ENCODE data around the gene HSFX1.
"Not testable (repeated sequence)": the region's sequence is repeated elsewhere in the genome, so short reads cannot be mapped to it uniquely, and the experiment has no call there.

The HSFX1 gene

GRCh38 chrX:149773768-149774167, at the start of gene HSFX1:
Gene HSFX1, plus strand, starts transcription at chrX:149774068. Its CDS starts 614 bp downstream, at chrX:149774682.
- DNase-seq: not testable (repeated sequence)

DNA sequence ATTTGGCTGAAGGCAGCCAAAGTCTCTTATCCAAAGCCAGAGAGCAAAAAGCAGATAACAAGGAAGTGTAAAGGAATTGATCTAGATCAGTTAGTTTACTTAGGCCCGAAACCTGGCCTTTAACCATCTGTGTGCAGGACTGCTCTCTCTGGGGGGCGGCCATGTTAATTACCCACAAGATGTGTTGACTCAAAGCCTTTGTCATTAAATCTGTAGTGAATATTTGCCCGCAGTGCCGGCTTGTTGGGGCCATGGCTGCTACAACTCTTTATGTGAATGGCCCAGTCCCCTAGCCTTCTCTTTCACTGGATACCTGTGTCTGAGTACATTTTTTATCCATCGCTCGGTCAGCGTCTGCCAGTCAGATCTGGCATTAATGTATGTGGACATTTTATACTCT, 46.6 kb upstream of the HSFX1 start:
- not testable (repeated sequence) for DNase-seq

DNA sequence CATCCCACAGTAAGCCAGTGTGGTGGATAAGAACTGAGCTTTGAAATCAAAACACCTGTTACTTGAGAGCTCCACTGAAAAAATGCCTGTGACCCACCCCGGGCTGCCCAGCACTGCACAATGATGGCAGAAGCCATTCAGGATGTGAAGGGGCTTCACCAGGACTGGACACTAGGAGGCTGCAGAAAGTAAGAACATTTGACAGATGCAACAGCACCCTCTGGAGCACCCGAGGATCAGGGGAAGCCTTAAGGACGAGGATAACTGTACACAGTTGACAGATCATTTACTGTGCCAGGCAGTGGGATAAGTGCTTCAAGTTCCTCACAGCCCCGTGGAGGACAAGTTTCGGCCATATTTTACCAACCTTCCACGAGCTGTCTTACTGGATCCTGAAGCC, 31.6 kb upstream of the HSFX1 start:
- DNase-seq: not testable (repeated sequence)

- not testable (repeated sequence) for DNase-seq
Observed at GRCh38 chrX:149746390-149747007, 27.4 kb upstream of the HSFX1 start.

DNA sequence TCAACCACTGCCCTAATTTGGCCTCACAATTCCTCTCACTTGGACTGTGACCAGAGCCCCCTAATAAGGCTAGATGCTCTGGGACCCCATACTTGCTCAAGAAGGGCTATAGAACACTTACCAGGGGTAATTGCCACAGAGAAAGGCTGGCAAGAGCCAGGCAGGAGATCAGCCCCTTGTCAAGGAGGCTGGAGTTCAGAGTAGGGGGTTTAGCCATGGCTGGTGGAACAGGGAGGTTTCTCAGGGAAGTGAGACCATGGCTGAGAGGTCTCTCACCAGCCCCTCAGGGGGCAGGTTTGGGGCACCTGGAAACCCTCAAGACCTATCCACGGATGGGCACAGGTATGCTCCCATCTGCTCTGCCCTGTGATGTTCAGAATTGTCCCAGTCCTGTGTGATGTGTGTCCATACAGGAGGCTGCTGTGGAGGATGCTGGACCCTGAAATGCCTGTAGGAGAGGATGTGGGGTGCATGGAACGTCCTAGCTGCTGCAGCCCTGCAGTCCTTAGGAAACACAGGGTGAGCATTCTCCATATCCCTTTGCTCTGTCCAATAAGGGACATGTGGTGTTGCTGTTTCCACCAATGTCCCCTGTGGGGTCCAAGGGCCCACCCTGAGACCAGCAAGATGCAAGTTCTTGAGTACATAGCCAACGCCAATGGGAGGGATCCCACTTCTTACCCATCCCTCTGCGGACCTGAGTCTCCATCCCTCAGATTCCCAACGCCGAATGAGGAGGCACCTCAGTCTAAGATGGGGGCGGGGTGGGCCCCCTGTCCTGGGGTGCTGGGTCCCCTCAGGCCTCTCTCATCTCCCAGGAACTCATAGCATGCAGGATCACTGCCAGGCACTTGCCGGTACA, 16.4 kb upstream of the HSFX1 start:
- no peak for DNase-seq

DNA sequence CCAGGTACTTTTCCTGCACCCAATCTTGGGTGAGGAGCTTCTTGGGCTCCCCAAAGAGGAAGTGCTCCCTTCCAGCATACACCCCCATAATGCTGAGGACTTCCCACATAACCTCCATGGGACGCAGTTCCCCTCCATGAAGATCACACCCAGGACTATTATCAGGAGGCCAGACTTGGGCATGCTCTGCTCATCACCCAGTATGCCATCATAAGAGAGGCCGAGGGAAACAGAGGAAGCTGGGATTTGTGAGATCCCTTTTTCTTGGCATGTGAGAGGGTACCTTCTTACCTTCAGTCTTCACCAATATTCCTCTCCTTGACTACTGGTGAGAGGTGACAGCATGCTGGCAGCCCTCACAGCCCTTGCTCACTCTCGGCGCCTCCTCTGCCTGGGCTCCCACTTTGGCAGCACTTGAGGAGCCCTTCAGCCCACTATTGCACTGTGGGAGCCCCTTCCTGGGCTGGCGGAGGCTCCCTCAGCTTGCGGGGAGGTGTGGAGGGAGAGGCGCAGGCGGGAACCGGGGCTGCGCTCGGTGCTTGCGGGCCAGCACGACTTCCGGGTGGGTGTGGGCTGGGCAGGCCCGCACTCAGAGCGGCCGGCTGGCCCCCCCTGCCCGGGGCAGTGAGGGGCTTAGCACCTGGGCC, 15.7 kb upstream of the HSFX1 start:
- DNase-seq: no peak

DNA sequence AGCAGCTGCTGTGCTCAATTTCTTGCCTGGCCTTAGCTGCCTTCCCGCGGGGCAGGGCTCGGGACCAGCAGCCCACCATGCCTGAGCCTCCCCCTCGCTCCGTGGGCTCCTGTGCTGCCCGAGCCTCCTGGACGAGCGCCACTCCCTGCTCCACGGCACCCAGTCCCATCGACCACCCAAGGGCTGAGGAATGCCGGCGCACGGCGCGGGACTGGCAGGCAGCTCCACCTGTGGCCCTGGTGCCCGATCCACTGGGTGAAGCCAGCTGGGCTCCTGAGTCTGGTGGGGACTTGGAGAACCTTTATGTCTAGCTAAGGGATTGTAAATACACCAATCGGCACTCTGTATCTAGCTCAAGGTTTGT, 15.2 kb upstream of the HSFX1 start:
- DNase-seq: not testable (repeated sequence)

DNA sequence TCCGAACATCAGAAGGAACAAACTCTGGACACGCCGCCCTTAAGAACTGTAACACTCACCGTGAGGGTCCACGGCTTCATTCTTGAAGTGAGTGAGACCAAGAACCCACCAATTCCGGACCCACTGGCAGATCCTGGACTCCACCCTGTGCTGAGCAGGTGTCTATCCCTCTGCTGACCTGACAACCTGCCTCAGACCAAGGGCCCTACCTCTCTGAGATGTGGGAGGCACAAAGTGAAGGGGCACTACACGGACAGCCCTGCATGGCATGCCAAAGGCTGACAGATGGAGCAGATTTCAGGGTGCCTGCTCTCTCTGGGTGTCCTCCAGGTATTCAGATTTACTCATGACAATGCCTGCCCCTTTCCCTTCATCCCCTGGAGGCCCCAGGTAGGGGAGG, 14.0 kb upstream of the HSFX1 start:
- no peak for DNase-seq

- DNase-seq: no peak
Observed at GRCh38 chrX:149760965-149761364, 12.9 kb upstream of the HSFX1 start.

DNA sequence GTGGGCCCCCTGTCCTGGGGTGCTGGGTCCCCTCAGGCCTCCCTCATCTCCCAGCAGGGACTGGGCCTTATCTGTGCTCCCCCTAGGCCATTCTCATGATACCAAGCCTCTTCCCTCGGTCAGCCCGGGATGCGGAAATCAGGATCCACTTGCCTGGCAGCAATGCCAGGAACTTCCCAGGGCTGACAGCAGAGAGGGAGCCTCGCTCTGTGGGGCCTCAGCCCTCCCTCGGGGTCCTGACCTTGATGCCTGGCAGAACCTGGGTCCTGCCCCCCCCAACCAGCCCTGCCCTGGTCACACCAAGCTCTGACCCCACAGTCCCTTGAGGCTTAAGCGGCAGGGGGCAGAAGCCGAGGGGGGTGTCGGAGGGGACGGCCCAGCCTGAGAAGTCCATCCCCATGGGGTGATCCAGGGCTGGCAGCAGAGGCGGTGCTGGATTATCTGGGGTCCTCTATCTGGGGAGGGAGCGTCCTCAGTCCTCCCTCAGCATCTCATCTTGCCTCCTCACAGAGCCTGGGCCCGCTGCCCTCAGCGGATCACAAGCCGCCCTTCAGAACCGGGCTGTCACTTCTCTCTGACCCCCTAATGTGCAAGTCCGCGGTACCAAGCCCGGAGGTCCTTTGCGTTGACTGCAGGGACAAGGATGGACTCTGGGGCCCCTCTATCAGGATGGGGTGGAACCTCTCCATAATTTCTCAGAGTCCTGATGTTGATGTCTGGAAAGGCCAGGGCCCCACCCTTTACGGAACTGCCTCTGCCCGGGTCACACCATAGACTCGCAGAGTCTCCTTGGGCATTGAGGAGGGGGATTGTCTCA, 11.8 kb upstream of the HSFX1 start:
- not testable (repeated sequence) for DNase-seq

DNA sequence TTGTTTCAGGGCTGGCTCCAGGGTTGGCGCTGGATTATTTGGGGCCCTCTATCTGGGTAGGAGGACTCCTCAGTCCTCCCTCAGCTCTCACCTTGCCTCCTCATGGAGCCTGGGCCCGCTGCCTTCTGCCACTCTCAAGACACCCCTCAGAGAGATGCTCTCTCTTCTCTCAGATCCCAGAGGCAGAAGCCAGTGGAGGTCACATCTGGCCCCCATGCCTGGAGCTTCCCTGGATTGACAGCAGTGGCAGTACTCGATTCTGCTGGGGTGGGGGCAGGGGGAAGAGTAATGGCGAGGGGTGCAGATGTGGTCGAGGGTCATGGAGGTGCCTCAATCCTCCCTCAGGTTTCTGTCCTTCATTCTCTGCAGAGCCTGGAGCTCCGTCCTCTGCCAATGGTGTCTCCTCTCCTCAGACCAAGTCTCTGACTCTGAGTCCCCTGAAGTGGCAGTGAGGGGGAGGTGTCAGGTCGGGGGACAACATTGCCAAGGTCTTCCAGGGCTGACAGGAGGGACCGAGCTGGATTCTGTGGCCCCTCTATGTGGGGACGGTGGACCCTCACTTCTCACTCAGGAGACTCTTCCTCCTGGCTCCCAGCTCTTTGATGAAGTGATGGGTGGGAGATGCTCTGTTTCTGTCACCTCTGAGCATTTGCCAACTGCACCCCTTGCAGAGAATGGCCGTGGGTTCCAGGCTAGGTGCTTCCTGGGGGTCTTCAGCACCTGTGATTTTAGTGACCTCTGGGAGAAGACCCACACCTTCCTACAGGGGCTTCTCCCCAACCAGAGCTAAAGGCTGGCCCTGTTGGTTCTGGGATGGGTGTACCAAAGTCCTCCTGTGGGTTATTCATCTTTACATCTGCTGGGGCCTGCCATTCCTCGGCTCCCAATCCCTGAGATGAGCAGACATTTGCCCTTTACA, 10.9 kb upstream of the HSFX1 start:
- no peak for DNase-seq

DNA sequence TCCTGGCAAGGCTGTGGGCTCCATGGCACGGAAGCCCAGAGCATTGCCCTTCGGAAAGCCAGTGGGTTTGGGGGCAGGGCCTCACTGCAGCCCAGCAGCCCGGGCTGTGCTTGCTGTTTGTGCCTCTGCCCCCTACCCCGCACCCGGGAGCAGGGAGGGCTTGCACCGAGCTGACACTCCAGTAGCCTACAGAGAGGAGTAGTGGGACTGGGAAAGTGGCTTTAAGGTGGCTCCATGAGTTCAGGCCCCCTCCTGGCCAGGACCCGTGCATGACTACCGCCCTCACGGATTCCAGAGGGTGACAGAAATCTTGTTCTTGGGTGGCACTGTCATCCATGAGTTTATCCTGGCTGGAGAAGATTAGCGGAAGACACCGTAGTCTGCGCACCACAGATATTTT, 3.5 kb upstream of the HSFX1 start:
- DNase-seq: not testable (repeated sequence)

DNA sequence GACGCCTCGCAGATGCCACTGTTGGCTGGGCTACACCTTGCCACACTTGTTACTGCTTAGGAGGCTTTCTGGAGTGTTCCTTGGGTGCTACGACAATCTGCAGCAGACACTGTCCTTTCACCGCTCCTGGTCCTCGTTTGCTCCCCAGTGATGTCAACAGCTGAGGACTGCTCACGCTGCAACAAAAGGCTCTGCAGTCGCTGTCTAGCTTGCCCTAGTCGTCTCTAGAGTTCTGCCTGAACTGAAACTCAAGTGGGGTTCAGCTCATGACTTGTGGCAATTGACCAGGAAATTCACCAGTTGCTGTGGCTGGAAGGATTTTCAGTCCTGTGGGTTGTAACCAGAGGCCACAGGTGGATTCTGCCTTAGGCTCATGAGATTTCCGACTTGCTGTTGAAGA, 842 bp upstream of the HSFX1 start:
- DNase-seq: not testable (repeated sequence)

- DNase-seq: not testable (repeated sequence)
Observed at GRCh38 chrX:149777999-149778398, 4.1 kb downstream of the HSFX1 start.

DNA sequence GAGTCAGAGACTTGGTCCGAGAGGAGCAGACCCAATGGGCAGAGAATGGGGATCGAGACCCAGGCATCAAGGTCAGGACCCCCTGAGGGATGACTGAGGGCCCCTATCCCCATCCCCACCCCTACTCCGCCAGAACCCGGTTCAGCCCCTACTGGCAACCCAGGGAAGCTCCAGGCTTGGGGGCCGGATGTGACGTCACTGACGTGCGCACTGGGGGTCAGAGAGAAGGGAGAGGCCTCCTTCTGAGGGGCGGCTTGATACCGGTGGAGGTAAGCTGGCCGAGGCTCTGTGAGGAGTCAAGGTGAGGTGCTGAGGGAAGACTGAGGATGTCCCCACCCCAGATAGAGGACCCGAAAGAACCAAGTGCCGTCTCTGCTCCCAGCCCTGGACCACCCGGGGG, 7.9 kb downstream of the HSFX1 start, which contains the start of gene MAGEA9:
Gene MAGEA9 (plus strand): TSS at position 204 of the 400 bp plus-strand sequence. CDS start 4,281 bp downstream, outside the sequence.
- DNase-seq: not testable (repeated sequence)

DNA sequence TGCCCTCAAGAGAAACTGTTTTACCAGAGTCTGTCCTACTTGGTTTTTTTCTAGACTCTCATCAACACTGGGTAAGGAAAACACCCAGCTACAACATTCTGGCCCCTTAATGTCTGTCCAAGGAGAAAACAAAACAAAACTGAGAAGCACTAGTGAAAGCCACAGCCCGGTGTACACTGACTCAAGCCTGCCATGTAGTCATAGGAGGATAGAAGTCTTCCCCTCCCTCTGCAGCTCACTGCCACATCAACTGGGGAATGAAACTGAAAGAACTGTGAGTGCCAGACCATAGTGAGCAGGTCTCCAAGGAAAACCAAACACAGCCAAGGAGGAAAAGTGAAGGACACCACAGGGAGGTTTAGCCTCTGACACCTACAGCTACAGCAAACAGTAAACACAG, 21.7 kb downstream of the HSFX1 start:
- not testable (repeated sequence) for DNase-seq

DNA sequence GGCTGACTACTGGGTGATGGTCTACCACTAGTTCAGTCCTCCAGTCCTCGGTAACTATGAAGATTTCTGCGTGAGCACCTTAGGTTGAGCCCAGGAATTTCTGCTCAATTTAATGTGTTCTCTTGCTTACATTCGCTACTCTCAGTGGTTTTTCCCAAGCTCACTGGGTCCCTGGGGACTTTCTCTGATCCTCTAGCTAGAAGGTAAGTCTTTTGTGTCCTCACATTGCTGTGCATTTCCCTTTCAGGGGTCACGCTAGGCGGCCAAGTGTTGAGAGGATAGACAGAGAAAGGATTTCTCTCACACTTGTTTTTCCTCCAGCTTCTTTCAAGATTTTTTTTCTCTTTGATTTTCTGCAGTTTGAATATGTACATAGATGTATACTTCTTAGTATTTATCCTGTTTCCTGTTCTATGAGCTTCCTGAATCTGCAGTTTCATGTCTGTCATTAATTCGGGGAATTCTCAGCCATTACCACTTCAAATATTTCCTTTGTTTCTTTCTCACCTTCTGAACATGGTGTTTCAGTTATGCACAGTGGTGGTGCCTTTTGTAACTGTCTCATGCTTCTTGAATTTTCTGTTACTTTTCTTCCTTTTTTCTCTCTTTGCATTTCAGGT, 25.3 kb downstream of the HSFX1 start:
- no peak for DNase-seq

- no peak for DNase-seq
Observed at GRCh38 chrX:149799938-149800337, 26.1 kb downstream of the HSFX1 start.

GRCh38 chrX:149803458-149804062, 29.7 kb downstream of the HSFX1 start:
- no peak for DNase-seq

DNA sequence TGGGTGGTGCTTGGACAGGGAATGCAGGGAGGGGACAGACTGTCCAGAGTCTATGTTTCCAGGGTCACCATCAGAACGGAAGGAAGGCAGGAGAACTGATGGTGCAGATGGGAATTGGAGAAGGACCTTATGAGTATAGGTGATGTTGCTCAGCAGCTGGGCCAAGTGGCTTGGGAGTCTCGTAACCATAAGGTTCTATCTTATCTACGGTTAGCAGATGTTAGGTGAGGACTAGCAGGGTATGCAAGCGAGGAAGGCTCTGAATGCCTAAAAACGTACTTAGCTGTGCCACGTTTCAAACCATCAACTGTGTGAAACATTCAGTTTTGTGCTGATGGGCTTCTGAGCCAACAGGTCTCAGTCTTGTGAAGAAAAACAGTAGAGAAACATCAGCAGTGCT, 30.2 kb downstream of the HSFX1 start:
- no peak for DNase-seq
